Colon (tissue), 2 donors: ENCODE data around the gene DVL1.

Source experiments
- FAIRE-seq: peaks from 2 replicates; lab custom pipeline; 2012; peaks lifted over from hg19 to GRCh38; lab: Jason Lieb, UNC
- donor health status: control.
- donor health status: control.

The DVL1 gene

GRCh38 chr1:1309251-1310108 lies 39.7 kb downstream of the DVL1 start:
- FAIRE-seq = no peak

- FAIRE-seq = no peak
These were observed 40.4 kb downstream of the DVL1 start for GRCh38 chr1:1308756-1309250.

GRCh38 chr1:1307923-1308755 lies 41.1 kb downstream of the DVL1 start, which contains the start of the genes ACAP3 and PUSL1:
Gene ACAP3 (minus strand): TSS chr1:1307930. CDS start chr1:1307815, 115 bp downstream.
Gene PUSL1 (plus strand): TSS chr1:1308597. CDS start chr1:1308644, 47 bp downstream.
- FAIRE-seq = no peak

- FAIRE-seq = no peak
These were observed 41.8 kb downstream of the DVL1 start for GRCh38 chr1:1307261-1307922.

GRCh38 chr1:1306661-1307260 lies 42.5 kb downstream of the DVL1 start:
- no peak for FAIRE-seq

- no peak for FAIRE-seq
These were observed 43.1 kb downstream of the DVL1 start for GRCh38 chr1:1306070-1306660.

GRCh38 chr1:1305300-1306069 lies 43.7 kb downstream of the DVL1 start:
- FAIRE-seq = no peak

GRCh38 chr1:1304331-1305299 lies 44.6 kb downstream of the DVL1 start:
- FAIRE-seq = no peak

- FAIRE-seq = no peak
These were observed 45.5 kb downstream of the DVL1 start for GRCh38 chr1:1303736-1304135.

- no peak for FAIRE-seq
These were observed 46.2 kb downstream of the DVL1 start for GRCh38 chr1:1302951-1303509.

GRCh38 chr1:1302006-1302430 lies 47.2 kb downstream of the DVL1 start:
- no peak for FAIRE-seq

- FAIRE-seq = no peak
These were observed 48.9 kb downstream of the DVL1 start for GRCh38 chr1:1300352-1300739.

GRCh38 chr1:1299686-1300351 lies 49.4 kb downstream of the DVL1 start:
- FAIRE-seq = no peak

- FAIRE-seq = no peak
These were observed 50.1 kb downstream of the DVL1 start for GRCh38 chr1:1298861-1299685.

GRCh38 chr1:1297802-1298424 lies 51.3 kb downstream of the DVL1 start:
- no peak for FAIRE-seq

GRCh38 chr1:1296070-1297061 lies 52.9 kb downstream of the DVL1 start:
- FAIRE-seq = no peak
